ENCODE measurements around the gene TMED3.

TMED3 gene

GRCh38 chr15:79364571-79365240, 53.8 kb downstream of the TMED3 start:
- peak; percentile 66 for DNase-seq
- H3K27me3 ChIP-seq, result no peaks in the 10 kb centered on the region
- no peaks in the 10 kb centered on the region for H3K9me3 ChIP-seq
- peaks cover 3% of the 10 kb centered on the region for H3K36me3 ChIP-seq
- TF ChIP-seq, protein P1, sequence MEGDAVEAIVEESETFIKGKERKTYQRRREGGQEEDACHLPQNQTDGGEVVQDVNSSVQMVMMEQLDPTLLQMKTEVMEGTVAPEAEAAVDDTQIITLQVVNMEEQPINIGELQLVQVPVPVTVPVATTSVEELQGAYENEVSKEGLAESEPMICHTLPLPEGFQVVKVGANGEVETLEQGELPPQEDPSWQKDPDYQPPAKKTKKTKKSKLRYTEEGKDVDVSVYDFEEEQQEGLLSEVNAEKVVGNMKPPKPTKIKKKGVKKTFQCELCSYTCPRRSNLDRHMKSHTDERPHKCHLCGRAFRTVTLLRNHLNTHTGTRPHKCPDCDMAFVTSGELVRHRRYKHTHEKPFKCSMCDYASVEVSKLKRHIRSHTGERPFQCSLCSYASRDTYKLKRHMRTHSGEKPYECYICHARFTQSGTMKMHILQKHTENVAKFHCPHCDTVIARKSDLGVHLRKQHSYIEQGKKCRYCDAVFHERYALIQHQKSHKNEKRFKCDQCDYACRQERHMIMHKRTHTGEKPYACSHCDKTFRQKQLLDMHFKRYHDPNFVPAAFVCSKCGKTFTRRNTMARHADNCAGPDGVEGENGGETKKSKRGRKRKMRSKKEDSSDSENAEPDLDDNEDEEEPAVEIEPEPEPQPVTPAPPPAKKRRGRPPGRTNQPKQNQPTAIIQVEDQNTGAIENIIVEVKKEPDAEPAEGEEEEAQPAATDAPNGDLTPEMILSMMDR (IDR thresholded peaks at IDR 0.05; ENCODE audit: low read depth, low read length), result peak; percentile 89
- no peak overlapping the region for H3K4me3 ChIP-seq (ENCODE audit: low read depth, low read length)
- peaks cover 50% of the 10 kb centered on the region for H3K4me1 ChIP-seq

DNA sequence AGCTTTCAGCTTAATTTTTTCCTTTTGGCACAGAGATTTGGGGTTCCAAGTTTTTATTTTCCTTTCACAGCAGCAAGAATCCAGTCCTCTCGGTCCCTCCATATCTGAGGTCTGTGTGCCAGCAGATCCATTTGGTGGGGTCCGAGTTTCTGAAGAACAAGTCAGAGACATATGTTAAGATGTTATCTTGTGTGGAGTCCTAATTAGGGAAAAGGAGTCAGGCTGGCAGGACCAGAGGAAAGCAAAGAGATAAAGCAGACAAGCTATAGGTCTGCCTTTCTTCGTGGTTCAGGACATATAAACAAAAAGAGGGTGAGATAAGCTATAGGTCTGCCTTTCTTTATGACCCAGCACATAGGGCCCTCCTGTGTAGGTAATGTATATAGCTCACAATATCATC, 54.9 kb downstream of the TMED3 start:
- H3K9me3 ChIP-seq, result no peaks in the 10 kb centered on the region
- TF ChIP-seq, protein P1 (IDR thresholded peaks at IDR 0.05; ENCODE audit: low read depth, low read length), result no peak
- H3K36me3 ChIP-seq, result peaks cover 3% of the 10 kb centered on the region
- no peaks in the 10 kb centered on the region for H3K27me3 ChIP-seq
- H3K4me1 ChIP-seq, result peaks cover 57% of the 10 kb centered on the region
- peak overlapping the region; percentile 5; the same call in 1 of the 2 replicates for H3K4me3 ChIP-seq (ENCODE audit: low read depth, low read length)
- DNase-seq, result peak; percentile 69

GRCh38 chr15:79366691-79367090, 55.8 kb downstream of the TMED3 start:
- DNase-seq, result no peak
- H3K36me3 ChIP-seq, result peaks cover 3% of the 10 kb centered on the region
- TF ChIP-seq, protein P1 (IDR thresholded peaks at IDR 0.05; ENCODE audit: low read depth, low read length), result no peak
- H3K4me3 ChIP-seq (ENCODE audit: low read depth, low read length), result no peak overlapping the region
- H3K9me3 ChIP-seq, result no peaks in the 10 kb centered on the region
- H3K4me1 ChIP-seq, result peaks cover 64% of the 10 kb centered on the region
- H3K27me3 ChIP-seq, result no peaks in the 10 kb centered on the region

DNA sequence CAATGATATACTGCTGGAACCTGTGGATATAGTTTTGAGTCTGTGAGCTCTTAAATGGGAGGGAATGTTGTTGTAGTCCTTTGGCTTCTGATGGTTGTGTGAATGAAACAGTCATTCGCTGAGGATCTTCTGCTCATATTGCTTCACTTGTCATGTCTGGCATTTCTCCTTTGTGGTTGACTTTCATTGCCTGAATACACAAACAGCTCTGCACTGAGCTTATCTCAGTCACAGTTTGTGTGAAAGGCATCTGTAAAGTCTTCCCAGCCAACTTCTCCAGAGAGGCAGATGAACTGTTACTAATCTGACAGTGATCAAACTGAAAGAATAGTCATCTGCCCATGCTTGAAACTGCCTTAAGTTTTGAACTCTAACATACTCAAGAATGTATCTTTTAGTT, 59.8 kb downstream of the TMED3 start:
- TF ChIP-seq, protein P1 (IDR thresholded peaks at IDR 0.05; ENCODE audit: low read depth, low read length), result no peak
- Histone ChIP-seq H3K36me3 (peaks cover 3% of the 10 kb centered on the region), H3K9me3 (no peaks in the 10 kb centered on the region), H3K27me3 (no peaks in the 10 kb centered on the region), H3K4me1 (peaks cover 52% of the 10 kb centered on the region), H3K4me3 (ENCODE audit: low read depth, low read length) (no peak overlapping the region)
- DNase-seq, result peak; percentile 32

DNA sequence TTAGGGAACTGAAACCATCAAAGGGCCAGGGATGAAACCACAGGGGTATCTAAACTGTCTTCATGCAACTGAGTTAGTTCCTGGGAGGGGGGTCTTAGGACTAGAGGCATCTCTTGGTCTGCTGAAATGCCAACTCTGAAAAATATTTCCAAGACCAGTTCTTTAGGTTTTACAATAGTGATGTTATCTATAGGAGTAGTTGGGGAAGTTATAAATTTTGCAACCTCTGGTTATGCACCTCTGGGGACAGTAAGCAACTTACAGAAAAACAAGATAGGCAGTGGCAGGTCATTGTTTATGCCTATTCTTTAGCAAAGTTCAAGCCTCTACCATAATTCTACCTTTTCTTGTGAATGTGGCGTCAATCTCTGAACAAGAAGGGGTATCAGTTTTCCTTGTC, 60.7 kb downstream of the TMED3 start:
- DNase-seq, result no peak
- Histone ChIP-seq H3K9me3 (no peaks in the 10 kb centered on the region), H3K36me3 (peaks cover 3% of the 10 kb centered on the region), H3K27me3 (no peaks in the 10 kb centered on the region), H3K4me1 (peaks cover 44% of the 10 kb centered on the region), H3K4me3 (ENCODE audit: low read depth, low read length) (no peak overlapping the region)
- TF ChIP-seq, protein P1 (IDR thresholded peaks at IDR 0.05; ENCODE audit: low read depth, low read length), result no peak

- Histone ChIP-seq H3K9me3 (no peaks in the 10 kb centered on the region), H3K27me3 (no peaks in the 10 kb centered on the region), H3K4me1 (peaks cover 36% of the 10 kb centered on the region), H3K4me3 (ENCODE audit: low read depth, low read length) (no peak overlapping the region), H3K36me3 (peaks cover 5% of the 10 kb centered on the region)
- TF ChIP-seq, protein P1 (IDR thresholded peaks at IDR 0.05; ENCODE audit: low read depth, low read length), result no peak
- DNase-seq, result peak; percentile 24
These were observed 61.5 kb downstream of the TMED3 start for GRCh38 chr15:79372428-79372827.

Data from BE2C (cell line).